Right lobe of liver (tissue), 6 donors: Measurements from ENCODE around the gene ADH7. TPM values are rescaled to one million over a fixed set of nuclear protein-coding genes. Genes with fewer than 3 reads are reported as not detected.

Experiments
- ATAC-seq, 4 donors: fragments of 200-7000 bp; cut with Tn5 transposase; one replicate each; pipeline ENCODE4 v1.9.1; 2020; ENCODE audit warnings: mild to moderate bottlenecking in 4 of 4, moderate library complexity in 4 of 4
- DNase-seq, 3 donors: peaks; one replicate each; pipeline ENCODE4 v3.0.0-alpha.2; 2020
- H3K27ac ChIP-seq, 3 donors: fragments of 200-600 bp; one replicate each; pipeline ENCODE4 v1.8.0; 2022
- H3K27me3 ChIP-seq, 2 donors: fragments of 200-600 bp; one replicate each; pipeline ENCODE4 v1.8.0; 2022
- H3K36me3 ChIP-seq, 4 donors: fragments of 200-600 bp; sonication (generic) in 1 of 4; one replicate each; pipeline versions ENCODE4 v1.5.1 to v1.8.0; 2017 to 2022; ENCODE audit warnings: control low read depth in 1 of 4
- H3K4me1 ChIP-seq, 4 donors: fragments of 200-600 bp; sonication (generic) in 1 of 4; one replicate each; pipeline versions ENCODE4 v1.5.1 to v1.8.0; 2017 to 2022; ENCODE audit warnings: control low read depth in 1 of 4
- H3K4me3 ChIP-seq, 3 donors: fragments of 200-600 bp; one replicate each; pipeline ENCODE4 v1.8.0; 2022
- H3K9me3 ChIP-seq, 4 donors: fragments of 200-600 bp; sonication (generic) in 1 of 4; one replicate each; pipeline versions ENCODE4 v1.5.1 to v1.8.0; 2017 to 2022; ENCODE audit warnings: control low read depth in 1 of 4
- POLR2A ChIP-seq: fragments of 450-650 bp; IDR thresholded peaks from one replicate; pipeline ENCODE4 v1.6.1; 2017; ENCODE audit warnings: antibody characterized with exemption, mild to moderate bottlenecking
- WGBS: methylation state at CpG from one replicate; pipeline ENCODE4 v1.1.6; 2018; ENCODE audit warnings: low coverage, low lambda C conversion rate; ENCODE audit not compliant: insufficient coverage; ENCODE audit errors: missing lambda C conversion rate; 5-methylcytosine and 5-hydroxymethylcytosine counted together
- intact Hi-C, 2 donors: fragments of 100-400 bp; cut with DNase I; formaldehyde crosslinking; loops; one replicate each; pipeline versions ENCODE4 v1.11.2 to v1.14.1; 2022
- total RNA-seq, 6 experiments: library from RNA; depleted of rRNA in 2 of 6; stranded (reverse); fragments of >200 nt in 2 of 6; fragmentation: NEBNext Ultra II Directional in 3 of 6; extraction: Animal tissue kit (Norgen Biotek cat#: 25700) in 3 of 6; gene quantifications; one replicate each; pipeline versions ENCODE4 v1.1.0 to v1.2.4, GENCODE V29; 2016 to 2023
- TF ChIP-seq, protein P1 (sequence below), 4 donors: fragments of 200-600 bp in 3 of 4; fragments of 450-650 bp in 1 of 4; IDR thresholded peaks; one replicate each; pipeline versions ENCODE4 v1.5.1 to v1.8.0; 2016 to 2022; ENCODE audit warnings: antibody characterized with exemption in 4 of 4, mild to moderate bottlenecking in 2 of 4
- donor health status: DM: no; HTN: yes; CAD: no.
- donor health status: DM: no; HTN: no; CAD: no.
- donor health status: DM: no; HTN: no; CAD: no.
- donor health status: DM: no; HTN: yes; CAD: no.
- donor health status: DM: no; HTN: yes; CAD: no.

ADH7 gene
- total RNA-seq, 6 experiments from 2014 or later, result 0.42 TPM; not detected in 5

DNA sequence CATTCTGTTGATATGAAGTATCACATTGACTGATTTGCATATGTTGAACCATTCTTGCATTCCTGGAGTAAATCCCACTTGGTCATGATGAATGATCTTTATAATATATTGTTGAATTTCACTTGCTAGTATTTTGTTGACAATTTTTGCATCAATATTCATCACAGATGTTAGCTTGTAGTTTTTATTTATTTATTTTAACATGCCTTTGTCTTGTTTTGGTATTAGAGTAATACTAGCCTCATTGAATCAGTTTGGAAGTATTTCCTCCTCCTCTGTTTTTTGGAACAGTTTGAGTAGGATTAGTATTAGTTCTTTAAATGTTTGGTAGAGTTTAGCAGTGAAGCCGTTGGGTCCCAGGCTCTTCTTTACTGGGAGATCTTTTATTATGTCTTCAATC, 68.7 kb downstream of the ADH7 start:
- no peak for ATAC-seq
- intact Hi-C loops, result no loop called here
- no peaks in the 10 kb centered on the region for H3K27me3 ChIP-seq
- DNase-seq, result no peak
- H3K4me3 ChIP-seq, result no peak overlapping the region
- WGBS, result 91% methylated on average over 1 of the region's 1 CpG
- H3K36me3 ChIP-seq, result no peaks in the 10 kb centered on the region
- no peak overlapping the region for H3K27ac ChIP-seq
- no peak for TF ChIP-seq POLR2A
- TF ChIP-seq, protein P1, sequence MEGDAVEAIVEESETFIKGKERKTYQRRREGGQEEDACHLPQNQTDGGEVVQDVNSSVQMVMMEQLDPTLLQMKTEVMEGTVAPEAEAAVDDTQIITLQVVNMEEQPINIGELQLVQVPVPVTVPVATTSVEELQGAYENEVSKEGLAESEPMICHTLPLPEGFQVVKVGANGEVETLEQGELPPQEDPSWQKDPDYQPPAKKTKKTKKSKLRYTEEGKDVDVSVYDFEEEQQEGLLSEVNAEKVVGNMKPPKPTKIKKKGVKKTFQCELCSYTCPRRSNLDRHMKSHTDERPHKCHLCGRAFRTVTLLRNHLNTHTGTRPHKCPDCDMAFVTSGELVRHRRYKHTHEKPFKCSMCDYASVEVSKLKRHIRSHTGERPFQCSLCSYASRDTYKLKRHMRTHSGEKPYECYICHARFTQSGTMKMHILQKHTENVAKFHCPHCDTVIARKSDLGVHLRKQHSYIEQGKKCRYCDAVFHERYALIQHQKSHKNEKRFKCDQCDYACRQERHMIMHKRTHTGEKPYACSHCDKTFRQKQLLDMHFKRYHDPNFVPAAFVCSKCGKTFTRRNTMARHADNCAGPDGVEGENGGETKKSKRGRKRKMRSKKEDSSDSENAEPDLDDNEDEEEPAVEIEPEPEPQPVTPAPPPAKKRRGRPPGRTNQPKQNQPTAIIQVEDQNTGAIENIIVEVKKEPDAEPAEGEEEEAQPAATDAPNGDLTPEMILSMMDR (IDR thresholded peaks at IDR 0.05), result no peak
- H3K4me1 ChIP-seq, result no peaks in the 10 kb centered on the region
- no peaks in the 10 kb centered on the region for H3K9me3 ChIP-seq

DNA sequence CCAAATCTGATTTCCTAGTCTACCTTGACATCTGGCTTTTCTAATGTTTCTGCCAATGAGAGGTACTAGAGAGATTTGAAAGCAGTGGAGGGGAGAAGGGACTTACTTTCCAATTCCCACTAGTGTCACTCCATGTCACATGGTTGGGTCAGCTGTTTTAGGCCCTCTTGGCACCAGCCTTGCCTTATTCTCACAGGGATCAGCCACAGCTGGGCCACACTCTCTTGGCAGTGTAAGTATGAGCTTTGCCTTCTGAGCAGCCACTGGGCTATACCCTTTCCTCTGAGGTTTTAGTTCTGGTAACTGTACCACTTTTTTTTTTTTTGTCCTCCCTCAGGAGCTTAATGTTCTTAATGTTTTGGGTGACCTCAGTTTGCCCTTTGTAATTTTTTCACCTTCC, 72.4 kb downstream of the ADH7 start:
- no peak overlapping the region for H3K27ac ChIP-seq

More for the DNA sequence above, 72.4 kb downstream of the ADH7 start:
- H3K27me3 ChIP-seq, result no peaks in the 10 kb centered on the region
- ATAC-seq (peak in 1 of 4 donors; percentile 30), DNase-seq (no peak)
- no peaks in the 10 kb centered on the region for H3K4me1 ChIP-seq
- intact Hi-C loops, result no loop called here
- no peaks in the 10 kb centered on the region for H3K9me3 ChIP-seq
- H3K36me3 ChIP-seq, result no peaks in the 10 kb centered on the region
- no peak overlapping the region for H3K4me3 ChIP-seq
- TF ChIP-seq POLR2A, result no peak
- TF ChIP-seq, protein P1 (IDR thresholded peaks at IDR 0.05), result no peak

Other genes starting within 250 kb of the ADH7 start
- gene ADH6, start 216.1 kb downstream of the ADH7 start, total RNA-seq, result 100 to 1,000 TPM in 3 of 6 experiments, 10 to 100 TPM in 3; 73.9 to 213 (median 124) TPM
- 100 to 1,000 TPM in 4 of 6 experiments, 10 to 100 TPM in 2; 72.1 to 676 (median 323) TPM for gene ADH1A, start 144.4 kb downstream of the ADH7 start, total RNA-seq
- gene ADH1B, start 113.9 kb downstream of the ADH7 start, total RNA-seq, result 1,000 to 10,000 TPM in 3 of 6 experiments, 100 to 1,000 TPM in 3; 531 to 4,444 (median 1,842) TPM
- gene ADH1C, start 82.6 kb downstream of the ADH7 start, total RNA-seq, result 100 to 1,000 TPM; 187 to 684 (median 490) TPM
- gene C4orf17, start 75.7 kb upstream of the ADH7 start, total RNA-seq, result not detected
- 1 to 10 TPM; 3.5 to 6.5 (median 4.0) TPM for gene TRMT10A, start 128.7 kb upstream of the ADH7 start, total RNA-seq
- gene MTTP, start 139.5 kb upstream of the ADH7 start, total RNA-seq, result 100 to 1,000 TPM in 4 of 6 experiments, 10 to 100 TPM in 2; 91.6 to 134 (median 112) TPM
- gene C4orf54, start 222.5 kb upstream of the ADH7 start, total RNA-seq, result under 1 TPM in 4 of 6 experiments, not detected in 2; 0.02 to 0.19 (median 0.12) TPM